Peyer's patch (tissue), 4 donors: Measurements from ENCODE around the gene ITGB5.

Source experiments
- CTCF ChIP-seq, 6 experiments: fragments of 450-650 bp in 4 of 6; fragments of 200-600 bp in 2 of 6; sonication (generic) in 1 of 6; IDR thresholded peaks; one replicate each; pipeline ENCODE4 v1.5.1; 2017 to 2019; ENCODE audit warnings: antibody characterized with exemption in 6 of 6, mild to moderate bottlenecking in 3 of 6, moderate library complexity in 1 of 6
- POLR2A ChIP-seq, 2 donors: fragments of 450-650 bp; IDR thresholded peaks; one replicate each; pipeline ENCODE4 v1.5.1; 2017; ENCODE audit warnings: antibody characterized with exemption in 2 of 2, mild to moderate bottlenecking in 2 of 2, moderate library complexity in 2 of 2

DNA sequence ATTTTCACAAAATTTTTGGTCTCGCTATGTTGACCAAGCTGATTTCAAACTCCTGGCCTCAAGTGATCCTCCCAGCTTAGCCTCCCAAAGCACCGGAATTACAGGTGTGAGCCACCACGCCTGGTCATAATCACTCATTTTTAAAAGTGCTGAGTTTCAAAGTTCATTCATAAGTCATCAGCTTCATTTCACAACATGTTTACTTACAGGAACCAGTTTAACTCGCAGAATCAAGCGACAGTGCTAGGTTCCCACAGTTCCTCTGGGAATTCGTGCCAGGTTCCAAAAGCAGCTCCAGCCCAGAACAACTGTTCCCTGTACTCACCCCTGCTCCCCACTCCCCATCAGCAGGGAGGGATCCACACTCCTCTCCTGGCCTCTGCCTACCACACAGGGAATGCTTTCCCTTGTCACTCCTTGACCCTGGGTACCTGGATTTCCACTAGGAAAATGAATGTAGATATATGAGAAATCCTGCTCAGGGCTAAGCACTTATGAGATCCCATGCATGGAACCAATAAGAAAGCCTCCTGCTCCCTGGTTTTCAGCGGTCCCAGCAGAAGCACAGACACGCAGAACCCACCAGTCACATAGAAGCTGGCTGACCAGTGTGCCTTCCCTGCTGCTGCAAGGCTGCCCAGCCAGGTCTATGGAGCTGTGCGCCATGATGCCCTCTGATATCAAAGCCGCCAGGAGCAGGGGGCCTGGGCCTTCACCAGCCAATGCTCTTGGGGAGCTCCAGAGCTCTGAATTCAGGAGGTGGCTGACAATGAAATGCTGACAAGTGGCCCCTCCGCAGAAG, 72.3 kb downstream of the ITGB5 start:
- TF ChIP-seq CTCF (IDR thresholded peaks at IDR 0.05) (no peak), POLR2A (IDR thresholded peaks at IDR 0.05) (no peak)
